Mesothelial cell of epicardium (in vitro differentiated cells): ENCODE measurements around the gene TECPR2. TPM values are rescaled to one million over a fixed set of nuclear protein-coding genes. Genes with fewer than 3 reads are reported as not detected.

Experiments
- DNase-seq, 2 experiments: peaks; one replicate each; pipeline ENCODE4 v3.0.0; 2021; ENCODE audit warnings: low spot score in 2 of 2; ENCODE audit not compliant: unreplicated experiment in 2 of 2
- H3K27ac Mint-ChIP-seq: 2 replicates; pipeline ENCODE4 v1.8.0; 2021; ENCODE audit warnings: mixed read lengths
- H3K27me3 Mint-ChIP-seq: 2 replicates; pipeline ENCODE4 v1.8.0; 2021; ENCODE audit warnings: low read depth, mixed read lengths
- H3K36me3 Mint-ChIP-seq: 2 replicates; pipeline ENCODE4 v1.8.0; 2021; ENCODE audit warnings: mixed read lengths
- H3K4me1 Mint-ChIP-seq: 2 replicates; pipeline ENCODE4 v1.8.0; 2021; ENCODE audit warnings: mixed read lengths
- H3K4me3 Mint-ChIP-seq: 2 replicates; pipeline ENCODE4 v1.8.0; 2021; ENCODE audit warnings: mild to moderate bottlenecking, moderate library complexity, mixed read lengths
- H3K9me3 Mint-ChIP-seq: 2 replicates; pipeline ENCODE4 v1.8.0; 2021; ENCODE audit warnings: mixed read lengths
- CTCF ChIP-seq: fragments of 200-600 bp; sonication (generic); IDR thresholded peaks from one replicate; pipeline ENCODE4 v1.5.0; 2021; ENCODE audit warnings: antibody characterized with exemption; ENCODE audit not compliant: unreplicated experiment
- total RNA-seq: library from RNA; stranded (reverse); gene quantifications from 3 replicates; pipeline ENCODE4 v1.2.1, GENCODE V29; 2021

Gene TECPR2
- total RNA-seq, 1 donor from 2014 or later = 30.0 TPM

- Mint-ChIP-seq H3K27ac (no peak overlapping the region), H3K27me3 (no peaks in the 10 kb centered on the region), H3K36me3 (peaks cover 34% of the 10 kb centered on the region), H3K4me1 (no peaks in the 10 kb centered on the region), H3K9me3 (no peaks in the 10 kb centered on the region), H3K4me3 (no peak overlapping the region)
- no peak for DNase-seq
- no peak for TF ChIP-seq CTCF
Observed at GRCh38 chr14:102341566-102341965, 21.2 kb upstream of the TECPR2 start.

DNA sequence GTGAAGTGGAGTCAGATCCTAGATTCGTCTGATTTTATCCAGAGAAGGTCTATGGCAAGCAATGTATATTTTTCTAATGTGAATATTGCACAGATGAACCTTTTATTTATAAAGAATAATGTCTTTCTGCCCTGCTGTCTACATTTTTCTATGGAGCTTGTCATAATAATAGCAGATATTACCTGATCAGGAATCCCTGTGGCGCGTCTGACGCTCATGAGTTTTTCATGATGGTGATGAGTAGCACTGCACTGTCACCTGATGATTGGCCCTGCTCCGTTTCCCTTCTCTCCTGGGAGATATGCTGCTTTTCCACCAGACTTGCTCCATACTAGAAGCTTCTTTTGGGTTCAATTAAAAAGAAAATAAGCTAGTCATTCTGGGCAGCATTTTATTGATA lies 20.5 kb upstream of the TECPR2 start:
- no peak for DNase-seq
- TF ChIP-seq CTCF = no peak
- H3K27me3 Mint-ChIP-seq = no peaks in the 10 kb centered on the region
- H3K4me1 Mint-ChIP-seq = no peaks in the 10 kb centered on the region
- no peak overlapping the region for H3K27ac Mint-ChIP-seq
- no peaks in the 10 kb centered on the region for H3K9me3 Mint-ChIP-seq
- no peak overlapping the region for H3K4me3 Mint-ChIP-seq
- peaks cover 29% of the 10 kb centered on the region for H3K36me3 Mint-ChIP-seq

DNA sequence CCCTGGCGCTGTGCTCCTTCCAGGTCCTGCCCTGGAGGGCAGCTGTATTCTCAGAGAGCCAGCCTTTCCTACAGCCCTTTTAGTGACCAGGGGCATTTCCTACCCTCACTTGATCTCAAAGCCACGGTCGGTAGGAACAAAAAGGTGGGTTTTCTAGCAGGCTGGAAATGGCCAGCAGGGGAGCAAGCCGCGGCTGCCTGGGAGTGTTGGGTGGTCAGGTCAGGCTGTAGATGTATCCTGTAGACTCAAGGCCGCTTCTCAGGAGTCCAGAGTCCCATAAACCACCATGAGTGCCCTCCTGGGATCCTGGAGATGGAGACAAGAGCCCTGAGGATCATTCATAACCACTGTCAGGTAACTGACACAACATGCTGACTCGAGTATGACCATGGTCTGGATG lies 18.7 kb upstream of the TECPR2 start:
- no peak for TF ChIP-seq CTCF
- Mint-ChIP-seq H3K27me3 (no peaks in the 10 kb centered on the region), H3K36me3 (peaks cover 33% of the 10 kb centered on the region), H3K27ac (no peak overlapping the region), H3K4me1 (no peaks in the 10 kb centered on the region), H3K9me3 (no peaks in the 10 kb centered on the region), H3K4me3 (no peak overlapping the region)
- no peak for DNase-seq

DNA sequence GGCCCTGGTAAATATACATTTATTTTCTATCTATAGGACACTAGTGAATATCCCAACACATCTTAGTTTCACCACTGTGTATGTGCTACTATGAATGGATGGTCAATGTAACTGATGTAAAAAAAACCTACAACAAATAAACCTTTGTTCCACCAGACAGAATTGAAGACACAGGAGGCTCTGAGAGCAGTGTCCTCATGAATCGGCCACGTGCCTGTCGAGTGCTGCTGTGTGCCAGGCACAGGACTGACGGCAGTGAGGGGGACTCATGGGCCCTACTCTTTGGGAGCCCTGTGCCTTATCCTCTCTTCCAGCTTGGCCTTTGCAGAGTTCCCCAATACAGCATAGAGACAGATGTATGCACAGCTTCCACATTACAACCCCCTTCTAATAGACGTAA lies 18.3 kb upstream of the TECPR2 start:
- Mint-ChIP-seq H3K9me3 (no peaks in the 10 kb centered on the region), H3K4me3 (no peak overlapping the region), H3K27ac (no peak overlapping the region), H3K4me1 (no peaks in the 10 kb centered on the region), H3K36me3 (peaks cover 36% of the 10 kb centered on the region), H3K27me3 (no peaks in the 10 kb centered on the region)
- DNase-seq = no peak
- TF ChIP-seq CTCF = no peak

DNA sequence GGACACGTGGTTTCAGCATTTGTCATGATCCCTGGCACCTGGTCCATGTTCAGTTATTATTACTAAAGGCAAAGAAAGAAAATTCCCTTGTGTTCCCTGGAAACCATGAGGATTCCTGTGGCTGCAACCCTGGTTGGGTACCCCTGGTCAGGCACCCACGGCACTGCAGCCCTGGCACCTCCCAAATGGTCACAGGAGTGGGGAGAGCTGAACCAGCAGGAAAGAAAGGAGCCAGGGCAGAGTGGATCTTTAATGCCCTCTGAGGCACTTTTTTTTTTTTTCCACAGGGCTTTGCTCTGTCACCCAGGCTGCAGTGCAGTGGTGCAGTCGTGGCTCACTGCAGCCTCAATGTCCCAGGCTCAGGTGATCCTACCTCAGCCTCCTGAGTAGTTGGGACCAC lies 17.5 kb upstream of the TECPR2 start:
- no peak for TF ChIP-seq CTCF
- H3K27me3 Mint-ChIP-seq = no peaks in the 10 kb centered on the region

DNA sequence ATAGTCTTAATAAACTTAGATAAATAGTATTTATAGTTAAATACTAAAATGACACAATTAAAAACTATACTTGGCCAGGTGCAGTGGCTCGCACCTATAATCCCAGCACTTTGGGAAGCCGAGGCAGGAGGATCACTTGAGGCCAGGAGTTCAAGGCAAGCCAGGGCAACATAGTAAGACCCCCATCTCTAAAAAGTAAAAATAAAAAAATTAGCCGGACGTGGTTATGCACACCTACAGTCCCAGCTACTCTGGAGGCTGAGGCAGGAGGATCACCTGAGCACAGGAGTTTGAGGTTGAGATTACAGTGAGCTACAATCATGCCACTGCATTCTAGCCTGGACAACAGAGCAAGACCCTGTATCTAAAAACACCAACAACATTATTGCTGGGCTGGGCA lies 16.1 kb upstream of the TECPR2 start:
- Mint-ChIP-seq H3K27me3 (no peaks in the 10 kb centered on the region), H3K4me3 (no peak overlapping the region), H3K27ac (no peak overlapping the region), H3K4me1 (no peaks in the 10 kb centered on the region), H3K9me3 (no peaks in the 10 kb centered on the region), H3K36me3 (peaks cover 39% of the 10 kb centered on the region)
- no peak for TF ChIP-seq CTCF
- no peak for DNase-seq

More for the DNA sequence above, 17.5 kb upstream of the TECPR2 start:
- H3K9me3 Mint-ChIP-seq = no peaks in the 10 kb centered on the region
- H3K4me1 Mint-ChIP-seq = no peaks in the 10 kb centered on the region
- H3K4me3 Mint-ChIP-seq = no peak overlapping the region
- no peak for DNase-seq
- peaks cover 42% of the 10 kb centered on the region for H3K36me3 Mint-ChIP-seq
- H3K27ac Mint-ChIP-seq = no peak overlapping the region
